ENCODE data around the gene PPP1R12A. TPM values are rescaled to one million over a fixed set of nuclear protein-coding genes. Genes with fewer than 3 reads are reported as not detected.

Gene PPP1R12A
- total and polyA plus RNA-seq, 9 of the 15 experiments (the other 6 are each of a cell fraction or from before 2014, with no cell fraction given): 26.4 to 119 (median 53.3) TPM

- TF ChIP-seq MAX (CRISPR knock-in tag; IDR thresholded peaks at IDR 0.05): no peak
- TF ChIP-seq FOXJ3 (CRISPR knock-in tag; IDR thresholded peaks at IDR 0.05): no peak
- TF ChIP-seq NBN (IDR thresholded peaks at IDR 0.05; ENCODE audit: low read depth): no peak
- TF ChIP-seq POLR2A (conservative IDR thresholded peaks at IDR 0.05): no peak
- no peak for TF ChIP-seq NCOA6 (IDR thresholded peaks at IDR 0.05)
- TF ChIP-seq KDM4B (IDR thresholded peaks at IDR 0.05; ENCODE audit: borderline replicate concordance in 2 of 2, low read depth in 1 of 2): no peak
- TF ChIP-seq SMARCB1 (IDR thresholded peaks at IDR 0.05; ENCODE audit: insufficient read length, low read depth): peak; percentile 32
- 0 out of 2 replicates have a peak, but pooled peaks have one; percentile 30 for TF ChIP-seq ZNF311 (CRISPR knock-in tag; IDR thresholded peaks at IDR 0.05)
- peak; percentile 15; the same call in 1 of the 2 replicates for TF ChIP-seq JUND (IDR thresholded peaks at IDR 0.05; ENCODE audit: borderline replicate concordance, low read depth, low read length)
- no peak; the same call in 2 of the 3 replicates for TF ChIP-seq JUND (tag; IDR thresholded peaks at IDR 0.05; ENCODE audit: borderline replicate concordance, low read depth, low read length)
- TF ChIP-seq ZNF76 (CRISPR knock-in tag; IDR thresholded peaks at IDR 0.05; ENCODE audit: borderline replicate concordance): no peak
- TF ChIP-seq ZBTB26 (CRISPR knock-in tag; IDR thresholded peaks at IDR 0.05): no peak
- TF ChIP-seq NFATC3 (IDR thresholded peaks at IDR 0.05): peak; percentile 79; the same call in 1 of the 2 replicates
- peak; percentile 84 for TF ChIP-seq NCOR1 (IDR thresholded peaks at IDR 0.05)
- no peak for TF ChIP-seq ZKSCAN3 (CRISPR knock-in tag; IDR thresholded peaks at IDR 0.05)
- peak; percentile 30; the same call in 1 of the 2 replicates for TF ChIP-seq MTA2 (IDR thresholded peaks at IDR 0.05; ENCODE audit: low read depth)
- TF ChIP-seq MAZ (CRISPR knock-in tag; conservative IDR thresholded peaks at IDR 0.05 in 1 of 2, IDR thresholded peaks at IDR 0.05 in 1 of 2): no peak; a peak in 1 of 4 replicates
- no peak for TF ChIP-seq ZNF224 (CRISPR knock-in tag; IDR thresholded peaks at IDR 0.05)
- TF ChIP-seq ETS2 (tag; IDR thresholded peaks at IDR 0.05; ENCODE audit: borderline replicate concordance, poor library complexity, severe bottlenecking): no peak
- peak; percentile 23; the same call in 1 of the 2 replicates for TF ChIP-seq ZBTB12 (CRISPR knock-in tag; IDR thresholded peaks at IDR 0.05)
- TF ChIP-seq POLR2B (IDR thresholded peaks at IDR 0.05; ENCODE audit: low read depth, partially characterized antibody): no peak
- peak; percentile 86 for TF ChIP-seq SMARCA4 (IDR thresholded peaks at IDR 0.05)
- no peak for TF ChIP-seq CLOCK (CRISPR knock-in tag; IDR thresholded peaks at IDR 0.05; ENCODE audit: borderline replicate concordance)
- peak; percentile 66 for TF ChIP-seq MEIS2 (IDR thresholded peaks at IDR 0.05; ENCODE audit: partially characterized antibody)
- no peak for TF ChIP-seq ZNF232 (CRISPR knock-in tag; IDR thresholded peaks at IDR 0.05)
- no peak for TF ChIP-seq NR3C1 (CRISPR knock-in tag; IDR thresholded peaks at IDR 0.05)
- no peak for TF ChIP-seq ZNF134 (CRISPR knock-in tag; conservative IDR thresholded peaks at IDR 0.05)
- TF ChIP-seq XRCC4 (IDR thresholded peaks at IDR 0.05; ENCODE audit: extremely low read depth, insufficient read depth, insufficient read length): no peak
Observed at GRCh38 chr12:79932357-79932756, 2.5 kb downstream of the PPP1R12A start (continued).

Data from K562 (cell line).